HEK293T (cell line): Measurements from ENCODE around the gene FCRL6.

ENCODE experiments used
- CTCF ChIA-PET: fragments of 350-600 bp; formaldehyde crosslinking; extraction: SDS; loops from one replicate; lab custom pipeline; 2021; ENCODE audit warnings: antibody characterized with exemption, inconsistent platforms; lab: Yijun Ruan, JAX
- POLR2A ChIA-PET: fragments of 350-600 bp; formaldehyde crosslinking; extraction: SDS; loops from one replicate; lab custom pipeline; 2020; ENCODE audit warnings: antibody characterized with exemption, inconsistent platforms; lab: Yijun Ruan, JAX
- DNase-seq: peaks from one replicate; pipeline ENCODE4 v3.0.0; 2012; ENCODE audit warnings: mixed read lengths; ENCODE audit errors: extremely low spot score
- ARNT ChIP-seq: fragments of 450-650 bp; IDR thresholded peaks from 2 replicates; pipeline ENCODE4 v1.6.1; 2017; ENCODE audit warnings: mild to moderate bottlenecking
- BHLHE40 ChIP-seq: fragments of 450-650 bp; IDR thresholded peaks from 2 replicates; pipeline ENCODE4 v1.6.1; 2016; ENCODE audit warnings: mild to moderate bottlenecking, moderate library complexity, borderline replicate concordance
- CTBP1 ChIP-seq: fragments of 450-650 bp; IDR thresholded peaks from 2 replicates; pipeline ENCODE4 v1.6.1; 2016; ENCODE audit warnings: borderline replicate concordance
- ELF4 ChIP-seq: fragments of 450-650 bp; IDR thresholded peaks from 2 replicates; pipeline ENCODE4 v1.6.1; 2017; ENCODE audit warnings: antibody characterized with exemption
- FOXA1 ChIP-seq: fragments of 450-650 bp; IDR thresholded peaks from 2 replicates; pipeline ENCODE4 v1.6.1; 2016; ENCODE audit warnings: mild to moderate bottlenecking
- FOXK2 ChIP-seq: fragments of 450-650 bp; IDR thresholded peaks from 2 replicates; pipeline ENCODE4 v1.6.1; 2016; ENCODE audit warnings: mild to moderate bottlenecking
- FOXM1 ChIP-seq: fragments of 450-650 bp; IDR thresholded peaks from 2 replicates; pipeline ENCODE4 v1.6.1; 2017; ENCODE audit warnings: mild to moderate bottlenecking, borderline replicate concordance
- HDGF ChIP-seq: fragments of 450-650 bp; IDR thresholded peaks from 2 replicates; pipeline ENCODE4 v1.6.1; 2017; ENCODE audit warnings: antibody characterized with exemption, borderline replicate concordance
- L3MBTL2 ChIP-seq: fragments of 450-650 bp; conservative IDR thresholded peaks from 2 replicates; pipeline ENCODE4 v1.6.1; 2016; ENCODE audit warnings: mild to moderate bottlenecking
- LEF1 ChIP-seq: fragments of 450-650 bp; IDR thresholded peaks from 2 replicates; pipeline ENCODE4 v1.6.1; 2017; ENCODE audit warnings: mild to moderate bottlenecking, borderline replicate concordance
- NFRKB ChIP-seq: fragments of 450-650 bp; IDR thresholded peaks from 2 replicates; pipeline ENCODE4 v1.6.1; 2016; ENCODE audit warnings: mild to moderate bottlenecking, moderate library complexity
- SP1 ChIP-seq: fragments of 450-650 bp; IDR thresholded peaks from 2 replicates; pipeline ENCODE4 v1.6.1; 2017
- SUZ12 ChIP-seq: fragments of 450-650 bp; IDR thresholded peaks from 2 replicates; pipeline ENCODE4 v1.6.1; 2016; ENCODE audit warnings: mild to moderate bottlenecking
- TARDBP ChIP-seq: fragments of 450-650 bp; IDR thresholded peaks from 2 replicates; pipeline ENCODE4 v1.6.1; 2016
- ZNF384 ChIP-seq: fragments of 450-650 bp; IDR thresholded peaks from 2 replicates; pipeline ENCODE4 v1.6.1; 2016
- TF ChIP-seq, protein P1 (sequence below): fragments of 450-650 bp; IDR thresholded peaks from 2 replicates; pipeline ENCODE4 v1.6.1; 2016

The FCRL6 gene, protein sequence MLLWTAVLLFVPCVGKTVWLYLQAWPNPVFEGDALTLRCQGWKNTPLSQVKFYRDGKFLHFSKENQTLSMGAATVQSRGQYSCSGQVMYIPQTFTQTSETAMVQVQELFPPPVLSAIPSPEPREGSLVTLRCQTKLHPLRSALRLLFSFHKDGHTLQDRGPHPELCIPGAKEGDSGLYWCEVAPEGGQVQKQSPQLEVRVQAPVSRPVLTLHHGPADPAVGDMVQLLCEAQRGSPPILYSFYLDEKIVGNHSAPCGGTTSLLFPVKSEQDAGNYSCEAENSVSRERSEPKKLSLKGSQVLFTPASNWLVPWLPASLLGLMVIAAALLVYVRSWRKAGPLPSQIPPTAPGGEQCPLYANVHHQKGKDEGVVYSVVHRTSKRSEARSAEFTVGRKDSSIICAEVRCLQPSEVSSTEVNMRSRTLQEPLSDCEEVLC

DNA sequence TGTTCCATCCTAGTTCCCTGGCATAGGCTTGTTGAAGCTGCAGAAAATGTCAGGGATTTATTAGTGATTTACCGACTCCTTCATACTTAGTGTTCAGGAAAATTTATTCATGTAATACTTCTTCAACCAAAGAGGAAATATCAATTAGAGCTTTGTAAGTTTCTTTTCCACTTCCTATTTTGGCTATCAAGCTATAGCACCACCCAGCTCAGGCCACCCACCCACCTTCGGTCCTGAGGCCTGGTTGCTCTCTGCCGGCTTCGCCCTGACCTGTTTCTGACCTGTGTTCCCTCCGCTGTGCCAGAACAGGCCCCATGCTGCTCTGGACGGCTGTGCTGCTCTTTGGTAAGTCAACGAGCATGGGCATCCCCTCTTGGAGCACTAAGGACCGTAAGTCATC lies at the start of gene FCRL6:
TSS of gene FCRL6 (plus strand) at position 250 of the 400 bp plus-strand sequence. CDS start at position 315, 65 bp downstream.
- POLR2A ChIA-PET, result no interaction called here
- CTCF ChIA-PET, result interaction anchor here (1.4 kb wide), 1 partner anchor 206 kb away, joined by 4 read pairs; no protein-coding TSS in a partner anchor
- DNase-seq, result no peak
- TF ChIP-seq TARDBP (no peak), ZNF384 (no peak), FOXM1 (no peak), ELF4 (no peak), CTBP1 (no peak), HDGF (no peak), BHLHE40 (no peak)

DNA sequence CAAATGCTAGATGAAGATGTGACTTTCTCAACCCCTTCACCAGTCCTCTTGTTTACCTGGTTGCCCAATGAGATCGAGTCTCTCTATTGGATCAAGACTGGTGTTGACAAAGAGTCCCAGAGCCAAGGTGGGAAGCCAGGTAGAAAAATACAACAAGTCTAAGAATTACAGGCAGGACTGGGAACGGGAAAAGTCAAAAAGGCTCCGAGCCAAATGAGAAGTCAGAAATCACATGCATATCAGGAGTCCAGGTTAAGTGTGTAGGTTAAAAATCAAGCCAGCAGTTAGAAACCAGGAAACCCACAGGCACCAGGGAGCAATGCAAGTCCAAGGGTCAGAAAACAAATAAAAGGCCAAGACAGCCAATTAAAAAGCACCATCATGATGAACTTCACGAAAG lies 48.8 kb upstream of the FCRL6 start:
- no peak for DNase-seq
- POLR2A ChIA-PET, result no interaction called here

DNA sequence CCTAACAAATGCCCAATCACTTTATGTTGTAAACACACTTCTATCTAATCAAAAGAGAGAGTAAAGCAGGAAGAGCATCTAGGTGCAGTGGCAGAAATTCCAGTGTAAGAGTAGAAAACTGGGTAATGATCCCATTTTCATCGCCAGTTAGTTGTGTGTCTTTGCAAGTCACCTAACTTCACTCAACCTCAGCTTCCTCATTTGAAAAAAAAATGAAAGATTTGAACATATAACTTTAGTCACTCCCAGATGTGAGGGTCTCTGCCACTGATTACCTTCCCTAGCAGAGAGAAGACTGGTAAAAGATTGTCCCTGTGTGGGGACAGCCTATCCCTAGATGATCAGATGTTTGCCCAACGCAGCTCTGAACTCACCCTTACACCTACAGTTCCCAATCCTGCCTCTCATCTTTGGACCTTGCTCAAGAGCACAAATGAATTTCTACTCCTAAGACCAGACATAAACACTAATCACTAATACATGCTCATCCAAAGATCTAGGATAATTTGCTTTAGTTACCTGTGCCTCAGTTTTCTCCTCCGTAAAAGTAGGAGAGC lies 46.6 kb upstream of the FCRL6 start:
- POLR2A ChIA-PET, result no interaction called here
- CTCF ChIA-PET, result no interaction called here
- no peak for TF ChIP-seq ELF4

More for the DNA sequence above, 48.8 kb upstream of the FCRL6 start:
- TF ChIP-seq, protein P1, sequence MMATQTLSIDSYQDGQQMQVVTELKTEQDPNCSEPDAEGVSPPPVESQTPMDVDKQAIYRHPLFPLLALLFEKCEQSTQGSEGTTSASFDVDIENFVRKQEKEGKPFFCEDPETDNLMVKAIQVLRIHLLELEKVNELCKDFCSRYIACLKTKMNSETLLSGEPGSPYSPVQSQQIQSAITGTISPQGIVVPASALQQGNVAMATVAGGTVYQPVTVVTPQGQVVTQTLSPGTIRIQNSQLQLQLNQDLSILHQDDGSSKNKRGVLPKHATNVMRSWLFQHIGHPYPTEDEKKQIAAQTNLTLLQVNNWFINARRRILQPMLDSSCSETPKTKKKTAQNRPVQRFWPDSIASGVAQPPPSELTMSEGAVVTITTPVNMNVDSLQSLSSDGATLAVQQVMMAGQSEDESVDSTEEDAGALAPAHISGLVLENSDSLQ, result no peak
- no peak for TF ChIP-seq FOXM1
- no peak for TF ChIP-seq SUZ12
- no peak for TF ChIP-seq SP1
- TF ChIP-seq LEF1, result no peak
- no peak for TF ChIP-seq ZNF384
- TF ChIP-seq HDGF, result no peak
- no peak for TF ChIP-seq NFRKB
- no peak for TF ChIP-seq ELF4
- no peak for TF ChIP-seq L3MBTL2
- CTCF ChIA-PET, result no interaction called here

DNA sequence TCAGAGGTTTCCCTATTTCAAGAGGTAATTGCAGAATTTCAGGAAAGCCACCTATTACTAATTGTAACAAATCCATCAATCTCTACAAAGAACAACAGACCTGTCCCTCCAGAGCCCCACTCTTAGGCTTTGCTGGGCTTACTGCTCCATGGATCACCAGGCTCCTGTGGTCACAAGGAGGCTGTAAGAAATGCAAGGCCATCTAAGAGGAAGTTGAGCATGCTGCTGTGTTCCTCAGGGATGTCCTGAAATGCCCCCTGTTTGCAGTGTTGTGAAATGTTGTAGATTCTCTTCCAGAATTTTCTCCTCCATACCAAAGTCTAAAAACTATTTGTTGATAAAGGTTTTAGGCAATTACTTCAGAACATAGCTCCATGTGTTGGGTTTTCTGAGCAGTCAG lies 45.8 kb upstream of the FCRL6 start:
- no peak for DNase-seq
- ChIA-PET CTCF (interaction anchor here (0.9 kb wide), 1 partner anchor 25 kb away, joined by 3 read pairs; the partner anchor contains the start of gene DUSP23), POLR2A (no interaction called here)
- TF ChIP-seq NFRKB (no peak), SUZ12 (no peak), ZNF384 (no peak), FOXK2 (no peak), SP1 (no peak), ARNT (no peak), TARDBP (no peak), BHLHE40 (no peak), CTBP1 (no peak), FOXM1 (no peak), LEF1 (no peak), FOXA1 (no peak), ELF4 (no peak), L3MBTL2 (no peak), HDGF (no peak)
- TF ChIP-seq, protein P1, result no peak

More for the DNA sequence above, 46.6 kb upstream of the FCRL6 start:
- no peak for DNase-seq

DNA sequence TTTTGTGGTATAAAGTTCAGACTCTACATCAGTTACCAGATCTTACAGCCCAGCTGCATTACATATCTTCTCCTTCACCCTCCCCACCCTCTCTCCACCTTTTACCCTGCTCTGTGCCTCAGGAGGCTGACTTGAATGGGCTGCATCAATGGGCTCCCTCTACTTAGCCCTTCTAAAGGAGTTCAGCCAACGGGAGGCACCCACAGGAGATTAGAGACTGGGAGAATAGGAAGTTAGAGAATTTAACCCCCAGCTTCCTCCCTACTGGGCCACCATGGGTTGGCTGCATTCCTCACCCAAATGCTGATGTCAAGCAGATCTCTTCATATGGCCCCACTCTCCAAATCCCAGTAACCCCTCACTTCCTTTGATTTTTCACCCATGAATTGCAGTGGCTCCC lies 38.5 kb upstream of the FCRL6 start:
- ChIA-PET CTCF (no interaction called here), POLR2A (no interaction called here)
- DNase-seq, result no peak
- TF ChIP-seq LEF1 (no peak), BHLHE40 (no peak), HDGF (no peak), FOXM1 (no peak)

DNA sequence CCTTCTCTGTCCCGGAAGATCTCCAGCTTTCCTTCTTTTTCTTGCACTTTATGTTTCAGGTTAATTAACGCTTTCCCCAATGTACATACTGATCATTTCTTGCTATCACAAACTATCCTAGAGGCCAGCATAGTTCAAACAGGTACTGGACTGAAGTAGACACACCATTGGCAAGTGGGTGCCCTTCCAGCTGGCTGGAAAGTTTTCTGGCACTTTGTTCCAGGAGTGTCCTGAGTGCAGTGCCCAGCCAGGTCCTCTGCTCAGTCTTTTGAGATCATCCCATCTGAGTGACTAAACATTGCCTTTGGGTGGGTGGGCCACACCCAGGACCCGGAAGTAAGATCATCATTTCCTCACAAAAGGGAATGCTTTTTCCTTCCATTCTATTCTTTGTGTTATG lies 36.4 kb upstream of the FCRL6 start:
- ChIA-PET POLR2A (no interaction called here), CTCF (no interaction called here)
- DNase-seq, result no peak
- TF ChIP-seq ZNF384 (no peak), NFRKB (no peak), BHLHE40 (no peak), ARNT (no peak), HDGF (no peak), LEF1 (no peak), SP1 (no peak), FOXK2 (no peak), SUZ12 (no peak), L3MBTL2 (no peak)
- TF ChIP-seq, protein P1, result no peak
